Suprapubic skin (tissue), 4 donors: ENCODE measurements around the gene DSP. TPM values are rescaled to one million over a fixed set of nuclear protein-coding genes. Genes with fewer than 3 reads are reported as not detected.
A peak's percentile ranks its signal among the peaks of the same experiment; 100 is the strongest.

Source experiments
- DNase-seq, 2 donors: peaks; one replicate each; pipeline ENCODE4 v3.0.0-alpha.2; 2019; ENCODE audit warnings: low spot score in 2 of 2
- H3K27ac ChIP-seq: fragments of 200-600 bp; sonication (generic); one replicate; pipeline ENCODE4 v1.5.1; 2019
- H3K27me3 ChIP-seq: fragments of 200-600 bp; sonication (generic); one replicate; pipeline ENCODE4 v1.5.1; 2019
- H3K36me3 ChIP-seq: fragments of 200-600 bp; sonication (generic); one replicate; pipeline ENCODE4 v1.5.1; 2019
- H3K4me1 ChIP-seq: fragments of 200-600 bp; sonication (generic); one replicate; pipeline ENCODE4 v1.5.1; 2019
- H3K4me3 ChIP-seq: fragments of 200-600 bp; sonication (generic); one replicate; pipeline ENCODE4 v1.5.1; 2019; ENCODE audit warnings: mild to moderate bottlenecking
- H3K9me3 ChIP-seq: fragments of 200-600 bp; sonication (generic); one replicate; pipeline ENCODE4 v1.5.1; 2019
- EP300 ChIP-seq: sonication (generic); formaldehyde crosslinking; IDR thresholded peaks from one replicate; pipeline ENCODE4 v1.6.1; 2017; ENCODE audit warnings: antibody characterized with exemption
- POLR2A ChIP-seq, 2 donors: fragments of 450-650 bp; IDR thresholded peaks; one replicate each; pipeline ENCODE4 v1.6.1; 2017; ENCODE audit warnings: antibody characterized with exemption in 2 of 2, mild to moderate bottlenecking in 2 of 2, moderate library complexity in 2 of 2
- POLR2AphosphoS5 ChIP-seq, 3 donors: sonication (generic); formaldehyde crosslinking; IDR thresholded peaks; one replicate each; pipeline ENCODE4 v1.6.1; 2017; ENCODE audit warnings: antibody characterized with exemption in 3 of 3
- WGBS: methylation state at CpG from one replicate; pipeline ENCODE4 v1.1.5; 2018; 5-methylcytosine and 5-hydroxymethylcytosine counted together
- total RNA-seq, 4 donors: library from RNA; depleted of rRNA; stranded (reverse); fragments of >200 nt; gene quantifications; one replicate each; pipeline ENCODE4 v1.1.0, GENCODE V29; 2016
- TF ChIP-seq, protein P1 (sequence below), 2 donors: fragments of 200-600 bp in 1 of 2; fragments of 450-650 bp in 1 of 2; sonication (generic) in 1 of 2; IDR thresholded peaks; one replicate each; pipeline ENCODE4 v1.5.1; 2016 to 2019; ENCODE audit warnings: antibody characterized with exemption in 2 of 2, mild to moderate bottlenecking in 1 of 2, moderate library complexity in 1 of 2

DSP gene
- total RNA-seq, 4 donors from 2014 or later: 1,704 to 2,508 (median 2,195) TPM

DNA sequence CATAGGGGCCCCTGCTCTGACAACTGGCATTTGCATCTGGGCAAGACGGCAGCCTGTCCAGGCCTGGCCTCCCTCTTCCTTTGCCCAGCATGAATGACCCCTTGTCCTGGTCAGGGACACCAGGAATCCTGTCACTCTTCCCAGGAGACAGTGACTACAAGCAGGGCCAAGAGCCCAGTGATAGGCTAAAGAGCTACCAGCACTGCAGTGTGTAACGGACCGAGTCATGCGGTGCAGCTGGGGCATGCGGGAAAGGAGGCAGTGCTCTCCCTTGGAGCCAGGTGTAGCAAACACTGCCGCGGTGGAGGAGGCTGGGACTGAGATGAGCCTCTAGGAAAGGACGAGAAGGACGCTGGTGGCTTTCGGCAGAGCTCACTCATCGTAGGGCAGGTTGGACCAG lies 38.7 kb upstream of the DSP start:
- Histone ChIP-seq H3K27ac (no peak overlapping the region), H3K4me1 (peaks cover 28% of the 10 kb centered on the region), H3K36me3 (no peaks in the 10 kb centered on the region), H3K9me3 (no peaks in the 10 kb centered on the region), H3K27me3 (no peaks in the 10 kb centered on the region), H3K4me3 (no peak overlapping the region)
- WGBS: 69% methylated on average over 11 of the region's 11 CpGs
- TF ChIP-seq POLR2AphosphoS5 (IDR thresholded peaks at IDR 0.05): no peak
- no peak for TF ChIP-seq EP300
- TF ChIP-seq, protein P1, sequence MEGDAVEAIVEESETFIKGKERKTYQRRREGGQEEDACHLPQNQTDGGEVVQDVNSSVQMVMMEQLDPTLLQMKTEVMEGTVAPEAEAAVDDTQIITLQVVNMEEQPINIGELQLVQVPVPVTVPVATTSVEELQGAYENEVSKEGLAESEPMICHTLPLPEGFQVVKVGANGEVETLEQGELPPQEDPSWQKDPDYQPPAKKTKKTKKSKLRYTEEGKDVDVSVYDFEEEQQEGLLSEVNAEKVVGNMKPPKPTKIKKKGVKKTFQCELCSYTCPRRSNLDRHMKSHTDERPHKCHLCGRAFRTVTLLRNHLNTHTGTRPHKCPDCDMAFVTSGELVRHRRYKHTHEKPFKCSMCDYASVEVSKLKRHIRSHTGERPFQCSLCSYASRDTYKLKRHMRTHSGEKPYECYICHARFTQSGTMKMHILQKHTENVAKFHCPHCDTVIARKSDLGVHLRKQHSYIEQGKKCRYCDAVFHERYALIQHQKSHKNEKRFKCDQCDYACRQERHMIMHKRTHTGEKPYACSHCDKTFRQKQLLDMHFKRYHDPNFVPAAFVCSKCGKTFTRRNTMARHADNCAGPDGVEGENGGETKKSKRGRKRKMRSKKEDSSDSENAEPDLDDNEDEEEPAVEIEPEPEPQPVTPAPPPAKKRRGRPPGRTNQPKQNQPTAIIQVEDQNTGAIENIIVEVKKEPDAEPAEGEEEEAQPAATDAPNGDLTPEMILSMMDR (IDR thresholded peaks at IDR 0.05): no peak
- TF ChIP-seq POLR2A (IDR thresholded peaks at IDR 0.05): no peak
- no peak for DNase-seq

DNA sequence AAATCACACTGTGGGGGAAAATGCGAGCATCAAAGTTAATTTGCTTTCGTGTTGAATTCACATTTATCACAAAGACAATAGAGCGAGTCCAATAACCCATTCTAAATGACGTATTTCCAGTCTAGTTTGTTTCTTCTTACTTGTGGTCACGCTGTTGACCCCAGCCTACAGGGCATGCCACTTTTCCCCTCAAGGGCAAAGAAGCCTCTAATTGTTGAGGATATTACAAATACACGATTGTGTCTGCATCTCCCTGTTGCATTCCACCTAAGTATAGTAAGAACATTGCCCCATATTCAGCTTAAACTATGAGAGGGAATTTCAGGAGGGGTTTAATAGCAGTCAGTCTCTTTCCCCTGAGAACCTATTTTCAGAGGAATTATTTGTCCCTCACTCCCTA lies 37.4 kb upstream of the DSP start:
- H3K27me3 ChIP-seq: no peaks in the 10 kb centered on the region
- H3K9me3 ChIP-seq: no peaks in the 10 kb centered on the region
- peaks cover 28% of the 10 kb centered on the region for H3K4me1 ChIP-seq
- no peak for DNase-seq
- no peak overlapping the region for H3K4me3 ChIP-seq
- TF ChIP-seq POLR2A (IDR thresholded peaks at IDR 0.05) (no peak), EP300 (no peak), POLR2AphosphoS5 (IDR thresholded peaks at IDR 0.05) (no peak)
- TF ChIP-seq, protein P1 (IDR thresholded peaks at IDR 0.05): no peak
- H3K27ac ChIP-seq: peak overlapping the region; percentile 91
- WGBS: 76% methylated on average over 6 of the region's 6 CpGs
- no peaks in the 10 kb centered on the region for H3K36me3 ChIP-seq

DNA sequence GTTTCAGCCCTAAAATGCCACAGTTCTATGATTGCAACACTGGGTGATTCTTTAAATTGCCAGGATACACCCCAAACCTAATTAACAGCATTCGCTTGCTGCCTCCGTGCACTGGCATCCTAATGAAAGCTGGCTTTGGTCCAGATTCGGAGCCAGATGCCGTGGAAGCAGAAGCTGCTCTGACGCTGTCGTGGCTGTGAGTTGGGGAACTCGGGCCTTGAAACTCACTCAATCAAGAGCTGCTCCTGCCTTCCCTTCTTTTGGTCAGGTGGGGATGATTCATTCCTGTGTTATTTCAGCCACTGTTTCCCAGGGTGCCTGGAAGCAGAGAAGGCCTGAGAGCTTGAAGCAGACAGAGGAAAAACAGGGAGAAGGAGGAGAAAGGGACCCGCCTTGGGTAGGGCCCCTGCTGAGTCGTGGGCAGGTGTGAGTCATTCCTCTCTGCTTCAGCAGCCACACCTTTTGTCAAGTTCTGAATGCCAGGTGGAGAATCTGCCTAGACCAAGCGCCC lies 36.2 kb upstream of the DSP start:
- no peaks in the 10 kb centered on the region for H3K27me3 ChIP-seq
- 18% methylated on average over 10 of the region's 10 CpGs for WGBS
- peaks cover 28% of the 10 kb centered on the region for H3K4me1 ChIP-seq
- no peak overlapping the region for H3K4me3 ChIP-seq
- no peaks in the 10 kb centered on the region for H3K9me3 ChIP-seq
- H3K27ac ChIP-seq: peak overlapping the region; percentile 91
- DNase-seq: peak in 1 of 2 donors; percentile 74
- TF ChIP-seq POLR2AphosphoS5 (IDR thresholded peaks at IDR 0.05) (peak in 1 of 3 donors; percentile 82), EP300 (no peak)
- H3K36me3 ChIP-seq: no peaks in the 10 kb centered on the region

DNA sequence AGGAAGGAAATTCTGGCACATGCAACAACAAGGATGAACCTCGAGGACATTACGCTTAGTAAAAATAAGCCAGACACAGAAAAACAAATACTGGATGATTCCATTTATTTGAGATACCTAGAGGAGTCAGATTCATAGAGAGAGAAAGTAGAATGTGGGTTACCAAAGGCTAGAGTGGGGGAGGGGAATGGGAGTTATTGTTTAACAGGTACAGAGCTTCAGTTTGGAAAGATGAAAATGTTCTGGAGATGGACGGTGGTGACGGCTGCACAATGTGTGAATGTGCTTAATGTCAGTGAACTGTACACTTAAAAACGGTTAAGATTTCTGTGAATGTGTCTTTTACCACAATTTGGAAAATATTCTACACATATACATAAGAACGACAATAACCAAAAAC lies 33.9 kb upstream of the DSP start:
- 95% methylated on average over 6 of the region's 6 CpGs for WGBS
- peaks cover 28% of the 10 kb centered on the region for H3K4me1 ChIP-seq
- no peaks in the 10 kb centered on the region for H3K9me3 ChIP-seq
- DNase-seq: no peak
- no peaks in the 10 kb centered on the region for H3K36me3 ChIP-seq
- TF ChIP-seq, protein P1 (IDR thresholded peaks at IDR 0.05): no peak
- no peak for TF ChIP-seq EP300
- no peak for TF ChIP-seq POLR2AphosphoS5 (IDR thresholded peaks at IDR 0.05)
- TF ChIP-seq POLR2A (IDR thresholded peaks at IDR 0.05): no peak
- H3K27ac ChIP-seq: no peak overlapping the region
- no peaks in the 10 kb centered on the region for H3K27me3 ChIP-seq
- no peak overlapping the region for H3K4me3 ChIP-seq

DNA sequence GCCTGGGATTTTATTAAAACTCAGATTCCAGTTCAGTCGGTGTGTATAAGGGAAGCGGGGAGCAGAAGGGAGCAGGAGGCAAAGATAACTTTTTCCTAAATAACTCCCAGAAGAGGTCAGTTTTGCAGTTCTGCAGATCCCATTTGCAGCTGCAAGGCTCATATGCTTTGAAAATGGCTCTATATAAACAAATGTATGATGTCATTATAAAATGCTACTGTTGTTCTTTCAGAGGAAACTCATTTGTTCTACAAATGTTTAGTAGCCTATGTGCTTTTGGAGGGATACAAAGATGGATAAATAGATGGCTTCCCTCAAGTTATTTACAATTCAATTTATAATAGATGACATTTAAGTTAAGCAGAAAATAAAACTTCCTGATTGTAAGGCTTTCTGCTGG lies 29.2 kb upstream of the DSP start:
- DNase-seq: no peak
- no peak overlapping the region for H3K4me3 ChIP-seq

More for the DNA sequence above, 29.2 kb upstream of the DSP start:
- no peak overlapping the region for H3K27ac ChIP-seq
- H3K4me1 ChIP-seq: peaks cover 17% of the 10 kb centered on the region
- 60% methylated on average over 2 of the region's 2 CpGs for WGBS
- H3K9me3 ChIP-seq: no peaks in the 10 kb centered on the region
- H3K27me3 ChIP-seq: no peaks in the 10 kb centered on the region
- no peak for TF ChIP-seq POLR2AphosphoS5 (IDR thresholded peaks at IDR 0.05)
- no peak for TF ChIP-seq EP300
- TF ChIP-seq, protein P1 (IDR thresholded peaks at IDR 0.05): no peak
- no peak for TF ChIP-seq POLR2A (IDR thresholded peaks at IDR 0.05)
- no peaks in the 10 kb centered on the region for H3K36me3 ChIP-seq
